ENCODE data around the gene EZR.

DNA sequence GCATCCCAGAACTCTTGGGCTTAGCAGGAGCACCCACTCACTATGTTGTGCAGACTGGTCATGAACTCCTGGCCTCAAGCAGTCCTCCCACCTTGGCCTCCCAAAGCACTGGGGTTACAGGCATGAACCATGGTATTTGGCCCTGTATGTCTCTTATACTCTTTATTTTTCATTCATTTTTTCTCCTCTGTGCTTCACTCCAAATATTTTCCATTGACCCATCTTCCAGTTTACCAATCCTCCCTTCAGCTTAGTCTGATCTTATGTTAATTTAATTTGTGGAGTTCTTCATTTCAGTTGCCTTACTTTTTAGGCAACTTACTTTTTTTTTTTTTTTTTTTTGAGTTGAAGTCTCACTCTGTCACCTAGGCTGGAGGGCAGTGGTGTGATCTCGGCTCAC lies 79.5 kb downstream of the EZR start:
- TF ChIP-seq, protein P1, sequence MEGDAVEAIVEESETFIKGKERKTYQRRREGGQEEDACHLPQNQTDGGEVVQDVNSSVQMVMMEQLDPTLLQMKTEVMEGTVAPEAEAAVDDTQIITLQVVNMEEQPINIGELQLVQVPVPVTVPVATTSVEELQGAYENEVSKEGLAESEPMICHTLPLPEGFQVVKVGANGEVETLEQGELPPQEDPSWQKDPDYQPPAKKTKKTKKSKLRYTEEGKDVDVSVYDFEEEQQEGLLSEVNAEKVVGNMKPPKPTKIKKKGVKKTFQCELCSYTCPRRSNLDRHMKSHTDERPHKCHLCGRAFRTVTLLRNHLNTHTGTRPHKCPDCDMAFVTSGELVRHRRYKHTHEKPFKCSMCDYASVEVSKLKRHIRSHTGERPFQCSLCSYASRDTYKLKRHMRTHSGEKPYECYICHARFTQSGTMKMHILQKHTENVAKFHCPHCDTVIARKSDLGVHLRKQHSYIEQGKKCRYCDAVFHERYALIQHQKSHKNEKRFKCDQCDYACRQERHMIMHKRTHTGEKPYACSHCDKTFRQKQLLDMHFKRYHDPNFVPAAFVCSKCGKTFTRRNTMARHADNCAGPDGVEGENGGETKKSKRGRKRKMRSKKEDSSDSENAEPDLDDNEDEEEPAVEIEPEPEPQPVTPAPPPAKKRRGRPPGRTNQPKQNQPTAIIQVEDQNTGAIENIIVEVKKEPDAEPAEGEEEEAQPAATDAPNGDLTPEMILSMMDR (IDR thresholded peaks at IDR 0.05; ENCODE audit: low read depth, low read length): no peak
- no peak for TF ChIP-seq EZH2phosphoT487 (IDR thresholded peaks at IDR 0.05; ENCODE audit: low read depth)

All from OCI-LY3 (cell line).